Adrenal gland (tissue), 12 donors: ENCODE data around the gene SLC2A13. TPM values are rescaled to one million over a fixed set of nuclear protein-coding genes. Genes with fewer than 3 reads are reported as not detected.
A peak's percentile ranks its signal among the peaks of the same experiment; 100 is the strongest.

Source experiments
- DNase-seq, 7 donors: peaks; one replicate each; pipeline ENCODE4 v3.0.0-alpha.2; 2019 to 2020
- H3K27ac ChIP-seq, 5 donors: fragments of 200-600 bp; sonication (generic) in 4 of 5; 1 replicate in 3 of 5; 2 replicates in 2 of 5; pipeline versions ENCODE4 v1.5.1 to v1.8.0; 2016 to 2020; ENCODE audit warnings: mild to moderate bottlenecking in 1 of 5
- H3K27me3 ChIP-seq: fragments of 200-600 bp; 2 replicates; pipeline ENCODE4 v1.8.0; 2021
- H3K36me3 ChIP-seq, 2 donors: fragments of 200-600 bp; replicated peaks in 1 of 2; 1 replicate in 1 of 2; 2 replicates in 1 of 2; pipeline versions ENCODE4 v1.5.1 to v1.8.0; 2018 to 2022
- H3K4me1 ChIP-seq, 2 donors: fragments of 200-600 bp; replicated peaks in 1 of 2; 1 replicate in 1 of 2; 2 replicates in 1 of 2; pipeline versions ENCODE4 v1.5.1 to v1.8.0; 2018 to 2021
- H3K4me3 ChIP-seq, 4 donors: fragments of 200-600 bp; sonication (generic) in 3 of 4; one replicate each; pipeline ENCODE4 v1.5.1; 2016 to 2018
- H3K9me3 ChIP-seq, 3 donors: fragments of 200-600 bp; sonication (generic) in 1 of 3; replicated peaks in 1 of 3; 1 replicate in 2 of 3; 2 replicates in 1 of 3; pipeline versions ENCODE4 v1.5.1 to v1.8.0; 2016 to 2021
- CTCF ChIP-seq, 6 experiments: fragments of 450-650 bp in 4 of 6; fragments of 200-600 bp in 2 of 6; sonication (generic) in 1 of 6; IDR thresholded peaks; 1 replicate in 5 of 6; 2 replicates in 1 of 6; pipeline versions ENCODE4 v1.5.1 to v1.8.0; 2016 to 2021; ENCODE audit warnings: antibody characterized with exemption in 6 of 6, mild to moderate bottlenecking in 2 of 6, moderate library complexity in 1 of 6
- POLR2A ChIP-seq, 2 donors: fragments of 450-650 bp; IDR thresholded peaks; one replicate each; pipeline ENCODE4 v1.6.1; 2017; ENCODE audit warnings: antibody characterized with exemption in 2 of 2, mild to moderate bottlenecking in 2 of 2, moderate library complexity in 1 of 2
- WGBS, 4 donors: extraction: QIAGEN DNeasy Blood & Tissue Kit in 2 of 4; methylation state at CpG; one replicate each; pipeline versions ENCODE4 v1.1.5 to v1.1.7; 2013 to 2017; 5-methylcytosine and 5-hydroxymethylcytosine counted together
- intact Hi-C, 2 donors: fragments of 100-400 bp; cut with DNase I; formaldehyde crosslinking; loops; one replicate each; pipeline versions ENCODE4 v1.14.1 to v1.15.0; 2022 to 2023
- polyA plus RNA-seq, 3 donors: library from polyadenylated mRNA; stranded (reverse); fragments of 200-250 nt in 2 of 3; fragments of 350-450 nt in 1 of 3; fragmentation: Illumina TruSeq in 1 of 3; extraction: RNeasy Lipid Tissue Mini Kit (QIAGEN cat#74804) in 1 of 3; gene quantifications; one replicate each; pipeline ENCODE4 v1.2.3, GENCODE V29; 2013 to 2014
- total RNA-seq, 9 donors: library from RNA; depleted of rRNA in 4 of 9; stranded (reverse); fragments of >200 nt in 4 of 9; fragments of 120-200 nt in 1 of 9; fragmentation: NEBNext Ultra II Directional in 1 of 9; extraction: Animal tissue kit (Norgen Biotek cat#: 25700) in 1 of 9; gene quantifications; one replicate each; pipeline versions ENCODE4 v1.1.0 to v1.2.4, GENCODE V29; 2013 to 2023
- donor health status: healthy with polysubstance abuse.
- donor health status: Bipolar disorder and iron deficiency.
- donor health status: DM: yes; HTN: yes; CAD: no.
- donor health status: DM: no; HTN: no; CAD: no.
- donor health status: DM: no; HTN: no; CAD: no.
- donor health status: DM: yes; HTN: yes; CAD: no.

SLC2A13 gene
- total and polyA plus RNA-seq, 12 donors: 3.5 to 49.1 (median 27.0) TPM

DNA sequence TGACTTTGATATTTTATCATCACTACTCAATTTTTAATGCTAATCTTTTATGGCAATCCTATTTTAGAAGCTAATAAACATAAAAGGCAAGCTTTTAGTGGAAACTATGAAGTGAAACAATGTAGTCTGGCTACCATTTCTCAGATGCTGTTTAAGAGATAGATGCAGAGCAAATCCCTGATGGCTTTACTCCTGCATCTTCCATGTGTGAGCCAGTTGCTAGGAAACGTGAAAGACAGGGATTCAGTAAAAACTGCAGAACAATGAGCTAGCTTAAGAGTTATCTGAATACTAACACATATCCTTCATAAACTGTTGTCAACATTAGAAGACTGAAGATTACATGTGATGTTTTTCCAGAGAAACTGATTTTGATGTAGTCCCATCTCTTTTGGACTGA is 112.6 kb downstream of the SLC2A13 start:
- H3K27me3 ChIP-seq: no peaks in the 10 kb centered on the region
- 70 to 81% (median 77%) methylated on average over 1 of the region's 1 CpG for WGBS, 4 donors
- H3K4me3 ChIP-seq: no peak overlapping the region
- intact Hi-C loops: loop anchor here (5.0 to 10.0 kb wide), 2 partner anchors 228 to 231 kb away; no protein-coding TSS in a partner anchor
- TF ChIP-seq CTCF (IDR thresholded peaks at IDR 0.05) (no peak), POLR2A (IDR thresholded peaks at IDR 0.05) (no peak)
- H3K36me3 ChIP-seq: no peaks in the 10 kb centered on the region
- no peaks in the 10 kb centered on the region for H3K9me3 ChIP-seq
- no peak overlapping the region for H3K27ac ChIP-seq
- H3K4me1 ChIP-seq: no peaks in the 10 kb centered on the region
- no peak for DNase-seq

- Histone ChIP-seq H3K27me3 (no peaks in the 10 kb centered on the region), H3K4me3 (no peak overlapping the region), H3K4me1 (no peaks in the 10 kb centered on the region), H3K36me3 (no peaks in the 10 kb centered on the region), H3K27ac (no peak overlapping the region), H3K9me3 (no peaks in the 10 kb centered on the region)
- DNase-seq: peak; percentile 44 to 79 (median 60)
- intact Hi-C loops: loop anchor here (5.0 to 10.0 kb wide), 2 partner anchors 226 to 228 kb away; no protein-coding TSS in a partner anchor
- 43 to 59% (median 52%) methylated on average over 4 of the region's 4 CpGs for WGBS, 4 donors
- TF ChIP-seq CTCF (IDR thresholded peaks at IDR 0.05) (peak; percentile 60 to 87 (median 82)), POLR2A (IDR thresholded peaks at IDR 0.05) (no peak)
These were observed 115.5 kb downstream of the SLC2A13 start for GRCh38 chr12:39990122-39991101.

GRCh38 chr12:39989501-39989900 is 116.4 kb downstream of the SLC2A13 start:
- no peak for DNase-seq
- 86 to 100% (median 97%) methylated on average over 1 of the region's 1 CpG for whole genome bisulfite sequencing, 4 donors
- intact Hi-C loops: no loop called here
- Histone ChIP-seq H3K27ac (no peak overlapping the region), H3K36me3 (no peaks in the 10 kb centered on the region), H3K4me1 (no peaks in the 10 kb centered on the region), H3K4me3 (no peak overlapping the region), H3K9me3 (no peaks in the 10 kb centered on the region), H3K27me3 (no peaks in the 10 kb centered on the region)
- no peak for TF ChIP-seq POLR2A (IDR thresholded peaks at IDR 0.05)
- TF ChIP-seq CTCF (IDR thresholded peaks at IDR 0.05): no peak

GRCh38 chr12:39988574-39988973 is 117.3 kb downstream of the SLC2A13 start:
- H3K4me3 ChIP-seq: no peak overlapping the region
- no peak overlapping the region for H3K27ac ChIP-seq
- no peaks in the 10 kb centered on the region for H3K9me3 ChIP-seq
- no peak for TF ChIP-seq CTCF (IDR thresholded peaks at IDR 0.05)
- TF ChIP-seq POLR2A (IDR thresholded peaks at IDR 0.05): no peak
- WGBS, 4 donors: 91 to 100% (median 97%) methylated on average over 2 of the region's 2 CpGs
- DNase-seq: no peak
- H3K4me1 ChIP-seq: no peaks in the 10 kb centered on the region
- intact Hi-C loops: no loop called here
- H3K27me3 ChIP-seq: no peaks in the 10 kb centered on the region
- H3K36me3 ChIP-seq: no peaks in the 10 kb centered on the region
